ENCODE results near the gene JPH2. TPM values are rescaled to one million over a fixed set of nuclear protein-coding genes. Genes with fewer than 3 reads are reported as not detected.
A peak's percentile ranks its signal among the peaks of the same experiment; 100 is the strongest.
"Not testable (repeated sequence)": the region's sequence is repeated elsewhere in the genome, so short reads cannot be mapped to it uniquely, and the experiment has no call there.

Gene JPH2
- total RNA-seq, 1 donor from 2014 or later, result 181 TPM

GRCh38 chr20:44138867-44139266 lies 48.1 kb downstream of the JPH2 start:
- DNase-seq (no peak), ATAC-seq (ENCODE audit: poor library complexity) (peak; percentile 14)

GRCh38 chr20:44137266-44137801 lies 49.7 kb downstream of the JPH2 start:
- intact Hi-C loops (cut with DNase I), result no loop called here
- DNase-seq, result peak; percentile 79
- ATAC-seq (ENCODE audit: poor library complexity), result peak; percentile 77

More at GRCh38 chr20:44138867-44139266, 48.1 kb downstream of the JPH2 start:
- intact Hi-C loops (cut with DNase I), result no loop called here

- ATAC-seq (ENCODE audit: poor library complexity) (no peak), DNase-seq (no peak)
- intact Hi-C loops (cut with DNase I), result no loop called here
Measured at GRCh38 chr20:44136579-44137265, 50.3 kb downstream of the JPH2 start.

- intact Hi-C loops (cut with DNase I), result no loop called here
- DNase-seq (no peak), ATAC-seq (ENCODE audit: poor library complexity) (no peak)
Measured at GRCh38 chr20:44135417-44136204, 51.4 kb downstream of the JPH2 start.

GRCh38 chr20:44135012-44135412 lies 52.0 kb downstream of the JPH2 start:
- DNase-seq (no peak), ATAC-seq (ENCODE audit: poor library complexity) (no peak)
- intact Hi-C loops (cut with DNase I), result no loop called here

- ATAC-seq (ENCODE audit: poor library complexity), result no peak
- intact Hi-C loops (cut with DNase I), result no loop called here
- DNase-seq, result no peak
Measured at GRCh38 chr20:44133424-44133823, 53.6 kb downstream of the JPH2 start.

- ATAC-seq (ENCODE audit: poor library complexity) (no peak), DNase-seq (no peak)
- intact Hi-C loops (cut with DNase I), result no loop called here
Measured at GRCh38 chr20:44131704-44132103, 55.3 kb downstream of the JPH2 start.

GRCh38 chr20:44129911-44130718 lies 56.9 kb downstream of the JPH2 start:
- ATAC-seq (ENCODE audit: poor library complexity) (peak; percentile 13), DNase-seq (no peak)
- intact Hi-C loops (cut with DNase I), result no loop called here

- ATAC-seq (ENCODE audit: poor library complexity); intact Hi-C loops (cut with DNase I); DNase-seq: not testable (repeated sequence)
Measured at GRCh38 chr20:44129300-44129699, 57.7 kb downstream of the JPH2 start.

GRCh38 chr20:44126445-44126844 lies 60.5 kb downstream of the JPH2 start:
- no peak for ATAC-seq (ENCODE audit: poor library complexity)
- DNase-seq, result no peak
- intact Hi-C loops (cut with DNase I), result no loop called here

GRCh38 chr20:44125332-44126127 lies 61.5 kb downstream of the JPH2 start:
- intact Hi-C loops (cut with DNase I), result no loop called here
- no peak for DNase-seq
- ATAC-seq (ENCODE audit: poor library complexity), result peak; percentile 9

GRCh38 chr20:44123874-44124535 lies 63.0 kb downstream of the JPH2 start:
- no peak for DNase-seq
- peak; percentile 24 for ATAC-seq (ENCODE audit: poor library complexity)
- intact Hi-C loops (cut with DNase I), result no loop called here

- ATAC-seq (ENCODE audit: poor library complexity) (peak; percentile 2), DNase-seq (no peak)
- intact Hi-C loops (cut with DNase I), result no loop called here
Measured at GRCh38 chr20:44123251-44123650, 63.7 kb downstream of the JPH2 start.

- ATAC-seq (ENCODE audit: poor library complexity) (no peak), DNase-seq (no peak)
- intact Hi-C loops (cut with DNase I), result no loop called here
Measured at GRCh38 chr20:44120676-44121425, 66.1 kb downstream of the JPH2 start.

- DNase-seq (no peak), ATAC-seq (ENCODE audit: poor library complexity) (no peak)
- intact Hi-C loops (cut with DNase I), result no loop called here
Measured at GRCh38 chr20:44118185-44119033, 68.6 kb downstream of the JPH2 start.
